Bronchial epithelial cell (primary cell): Measurements from ENCODE around the gene HTR6. TPM values are rescaled to one million over a fixed set of nuclear protein-coding genes. Genes with fewer than 3 reads are reported as not detected.

Experiments
- DNase-seq: peaks from one replicate; pipeline ENCODE4 v3.0.0-alpha.2; 2010; ENCODE audit warnings: low read depth
- FAIRE-seq: peaks from 2 replicates; lab custom pipeline; 2011; peaks lifted over from hg19 to GRCh38; lab: Jason Lieb, UNC
- H3K27me3 ChIP-seq: 2 replicates; pipeline ENCODE4 v1.5.1; 2011; ENCODE audit warnings: low read length; ENCODE audit not compliant: control insufficient read depth, insufficient read depth
- H3K36me3 ChIP-seq: 2 replicates; pipeline ENCODE4 v1.5.1; 2011; ENCODE audit warnings: low read length; ENCODE audit not compliant: control insufficient read depth, insufficient read depth
- H3K4me3 ChIP-seq: 2 replicates; pipeline ENCODE4 v1.5.1; 2011; ENCODE audit warnings: mild to moderate bottlenecking, low read depth, low read length, control low read depth
- total RNA-seq: library from RNA; depleted of rRNA; stranded (reverse); fragments of >200 nt; gene quantifications from 2 replicates; pipeline ENCODE4 v1.2.1, GENCODE V29; 2014
- TF ChIP-seq, protein P1 (sequence below): IDR thresholded peaks from 2 replicates; pipeline ENCODE4 v1.5.1; 2011; ENCODE audit warnings: mild to moderate bottlenecking, moderate library complexity, low read length, control low read depth, inconsistent platforms; ENCODE audit not compliant: insufficient read depth, severe bottlenecking

HTR6 gene
- total RNA-seq, 1 donor from 2014 or later, result not detected

DNA sequence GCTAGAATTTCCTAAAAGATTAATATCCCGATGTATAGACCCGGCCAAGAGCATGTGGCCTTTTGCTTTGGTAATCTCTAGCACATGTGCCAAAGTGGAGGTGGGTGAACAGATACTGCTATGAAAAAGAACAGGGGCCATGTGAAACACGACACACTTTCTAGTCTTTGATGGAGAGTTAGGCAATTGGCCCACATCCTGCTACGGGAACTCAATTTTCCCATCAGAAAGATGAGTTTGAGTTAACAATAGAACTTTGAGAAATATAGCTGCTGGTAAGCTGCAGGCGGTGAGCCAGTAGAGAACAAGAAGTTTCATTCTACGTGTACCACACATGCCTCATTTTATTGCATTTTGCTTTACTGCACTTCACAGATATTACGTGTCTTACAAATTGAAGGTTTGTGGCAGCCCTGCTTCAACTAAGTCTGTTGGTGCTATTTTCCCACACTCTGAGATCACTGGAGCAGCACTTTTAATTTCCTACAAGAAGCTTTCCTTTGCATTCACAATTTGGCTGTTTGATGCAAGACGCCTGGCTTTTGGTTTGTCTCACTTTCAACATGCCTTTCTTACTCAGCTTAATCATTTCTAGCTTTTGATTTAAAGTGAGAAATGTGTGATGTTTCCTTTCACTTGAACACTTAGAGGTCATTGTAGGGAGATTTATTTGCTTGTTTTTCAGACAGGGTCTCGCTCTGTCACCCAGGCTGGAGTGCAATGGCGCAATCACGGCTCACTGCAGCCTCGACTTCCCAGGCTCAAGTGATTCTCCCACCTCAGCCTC, 46.3 kb downstream of the HTR6 start:
- TF ChIP-seq, protein P1, sequence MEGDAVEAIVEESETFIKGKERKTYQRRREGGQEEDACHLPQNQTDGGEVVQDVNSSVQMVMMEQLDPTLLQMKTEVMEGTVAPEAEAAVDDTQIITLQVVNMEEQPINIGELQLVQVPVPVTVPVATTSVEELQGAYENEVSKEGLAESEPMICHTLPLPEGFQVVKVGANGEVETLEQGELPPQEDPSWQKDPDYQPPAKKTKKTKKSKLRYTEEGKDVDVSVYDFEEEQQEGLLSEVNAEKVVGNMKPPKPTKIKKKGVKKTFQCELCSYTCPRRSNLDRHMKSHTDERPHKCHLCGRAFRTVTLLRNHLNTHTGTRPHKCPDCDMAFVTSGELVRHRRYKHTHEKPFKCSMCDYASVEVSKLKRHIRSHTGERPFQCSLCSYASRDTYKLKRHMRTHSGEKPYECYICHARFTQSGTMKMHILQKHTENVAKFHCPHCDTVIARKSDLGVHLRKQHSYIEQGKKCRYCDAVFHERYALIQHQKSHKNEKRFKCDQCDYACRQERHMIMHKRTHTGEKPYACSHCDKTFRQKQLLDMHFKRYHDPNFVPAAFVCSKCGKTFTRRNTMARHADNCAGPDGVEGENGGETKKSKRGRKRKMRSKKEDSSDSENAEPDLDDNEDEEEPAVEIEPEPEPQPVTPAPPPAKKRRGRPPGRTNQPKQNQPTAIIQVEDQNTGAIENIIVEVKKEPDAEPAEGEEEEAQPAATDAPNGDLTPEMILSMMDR, result no peak
- no peak for DNase-seq
- H3K4me3 ChIP-seq, result no peak overlapping the region
- no peaks in the 10 kb centered on the region for H3K36me3 ChIP-seq
- H3K27me3 ChIP-seq, result no peaks in the 10 kb centered on the region
- no peak for FAIRE-seq

DNA sequence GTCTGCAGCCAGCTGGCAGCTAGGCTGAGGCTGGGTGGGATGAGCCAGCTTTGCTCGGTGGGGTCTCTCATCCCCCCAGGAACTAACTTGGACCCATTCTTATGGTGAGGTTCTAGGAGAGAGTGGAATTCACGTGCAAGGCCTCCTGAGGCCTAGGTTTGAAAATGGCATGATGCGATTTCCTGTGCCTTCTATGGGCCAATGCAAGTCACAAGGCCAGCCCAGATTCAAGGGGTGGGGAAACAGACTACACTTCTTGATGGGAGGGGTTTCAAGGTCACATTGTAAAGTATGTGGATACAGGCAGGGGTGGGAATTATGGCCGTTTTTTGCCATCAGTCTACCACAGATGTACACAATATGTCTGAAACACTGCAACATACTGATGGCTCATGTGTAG, 48.3 kb downstream of the HTR6 start:
- FAIRE-seq, result peak; percentile 43
- no peak for DNase-seq
- TF ChIP-seq, protein P1, result no peak
- Histone ChIP-seq H3K27me3 (no peaks in the 10 kb centered on the region), H3K4me3 (no peak overlapping the region), H3K36me3 (no peaks in the 10 kb centered on the region)

DNA sequence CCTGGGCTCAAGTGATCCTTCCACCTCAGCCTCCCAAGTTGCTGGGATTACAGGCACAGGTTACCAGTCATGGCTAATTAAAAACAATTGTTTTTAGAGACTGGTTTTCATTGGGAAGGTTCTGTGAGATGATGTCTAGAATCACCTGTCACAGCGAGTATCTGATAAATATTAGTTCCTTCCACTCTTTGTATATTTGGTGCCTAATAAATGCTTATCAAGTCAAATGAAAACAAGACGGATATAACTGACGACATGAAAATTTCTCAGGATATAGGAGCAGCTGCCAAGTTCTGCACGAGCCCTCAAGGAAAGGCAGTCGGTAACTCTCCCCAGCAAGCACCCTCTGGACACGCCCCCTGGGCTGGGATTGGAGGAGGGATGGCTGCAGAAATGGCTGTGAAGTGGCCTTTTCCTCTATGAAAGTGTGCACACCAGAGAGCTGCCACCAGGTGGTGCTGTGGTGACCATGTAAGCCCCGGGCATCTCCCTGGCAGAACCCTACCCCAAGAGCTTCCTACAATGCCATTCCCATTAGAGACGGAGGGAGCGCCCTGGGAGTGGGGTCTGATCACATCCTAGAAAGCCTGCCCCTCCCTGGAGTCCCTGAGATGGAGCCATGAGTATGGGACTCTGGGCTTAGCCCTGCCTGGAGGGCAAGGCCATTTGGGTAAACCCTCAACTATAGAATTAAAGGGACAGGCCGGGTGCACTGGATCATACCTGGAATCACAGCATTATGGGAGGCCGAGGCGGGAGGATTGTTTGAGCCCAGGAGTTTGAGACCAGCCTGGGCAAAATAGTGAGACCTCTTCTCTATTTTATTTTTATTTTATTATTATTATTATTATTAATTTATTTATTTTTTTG, 50.9 kb downstream of the HTR6 start:
- Histone ChIP-seq H3K36me3 (no peaks in the 10 kb centered on the region), H3K4me3 (no peak overlapping the region), H3K27me3 (no peaks in the 10 kb centered on the region)
- DNase-seq (peak; percentile 93), FAIRE-seq (no peak)
- TF ChIP-seq, protein P1, result peak; percentile 93

DNA sequence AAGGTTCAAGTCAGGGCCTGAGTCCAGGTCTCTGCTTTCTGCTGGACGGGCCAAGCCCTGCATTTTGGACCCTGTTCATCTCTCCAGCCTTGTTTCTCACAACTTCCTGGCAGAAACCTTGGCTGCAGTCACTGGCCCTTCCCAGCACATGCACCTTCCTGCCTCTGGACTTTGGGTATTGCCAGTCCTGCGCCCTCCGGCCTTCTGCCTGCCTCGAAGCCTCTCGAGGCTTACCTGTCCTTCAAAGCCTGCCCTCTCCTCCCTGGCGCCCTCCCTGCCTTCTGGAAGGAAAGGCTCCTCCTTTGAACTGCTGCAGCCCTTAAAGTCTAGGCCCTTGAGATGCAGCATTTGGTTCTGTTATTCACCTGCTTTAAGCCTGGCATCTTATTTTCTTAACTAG, 52.8 kb downstream of the HTR6 start:
- FAIRE-seq (no peak), DNase-seq (no peak)
- TF ChIP-seq, protein P1, result no peak
- Histone ChIP-seq H3K4me3 (no peak overlapping the region), H3K36me3 (no peaks in the 10 kb centered on the region), H3K27me3 (no peaks in the 10 kb centered on the region)

DNA sequence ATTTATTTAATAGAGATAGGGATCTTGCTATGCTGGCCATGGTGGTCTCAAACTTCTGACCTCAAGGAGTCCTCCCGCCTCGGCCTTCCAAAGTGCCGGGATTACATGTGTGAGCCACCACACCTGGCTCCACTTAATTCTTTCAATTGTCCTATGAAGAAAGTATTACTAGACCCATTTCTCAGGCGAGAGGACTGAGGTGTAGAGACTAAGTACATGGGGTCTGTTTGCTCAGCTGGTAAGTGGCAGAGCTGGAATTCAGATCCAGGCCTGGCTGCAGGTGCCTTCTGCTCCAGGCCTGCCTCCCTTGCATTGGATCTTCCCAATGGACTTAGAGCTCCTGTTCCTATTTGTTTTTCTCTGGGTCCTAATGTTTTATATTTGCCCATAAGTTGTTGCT, 55.5 kb downstream of the HTR6 start:
- H3K36me3 ChIP-seq, result no peaks in the 10 kb centered on the region
- DNase-seq (no peak), FAIRE-seq (no peak)
- no peaks in the 10 kb centered on the region for H3K27me3 ChIP-seq
- H3K4me3 ChIP-seq, result no peak overlapping the region
- TF ChIP-seq, protein P1, result no peak
